Measurements from ENCODE around the gene CPED1.
"Not testable (repeated sequence)": the region's sequence is repeated elsewhere in the genome, so short reads cannot be mapped to it uniquely, and the experiment has no call there.

The CPED1 gene

GRCh38 chr7:121061677-121062582 lies 73.4 kb downstream of the CPED1 start:
- Histone ChIP-seq H3K27ac (ENCODE audit: low read depth in 2 of 2, low read length in 2 of 2) (no peak overlapping the region), H3K4me3 (ENCODE audit: low read length in 2 of 2) (no peak overlapping the region), H3K27me3 (ENCODE audit: control insufficient read depth in 2 of 2, insufficient read depth in 2 of 2, low read length in 2 of 2) (no peaks in the 10 kb centered on the region)

DNA sequence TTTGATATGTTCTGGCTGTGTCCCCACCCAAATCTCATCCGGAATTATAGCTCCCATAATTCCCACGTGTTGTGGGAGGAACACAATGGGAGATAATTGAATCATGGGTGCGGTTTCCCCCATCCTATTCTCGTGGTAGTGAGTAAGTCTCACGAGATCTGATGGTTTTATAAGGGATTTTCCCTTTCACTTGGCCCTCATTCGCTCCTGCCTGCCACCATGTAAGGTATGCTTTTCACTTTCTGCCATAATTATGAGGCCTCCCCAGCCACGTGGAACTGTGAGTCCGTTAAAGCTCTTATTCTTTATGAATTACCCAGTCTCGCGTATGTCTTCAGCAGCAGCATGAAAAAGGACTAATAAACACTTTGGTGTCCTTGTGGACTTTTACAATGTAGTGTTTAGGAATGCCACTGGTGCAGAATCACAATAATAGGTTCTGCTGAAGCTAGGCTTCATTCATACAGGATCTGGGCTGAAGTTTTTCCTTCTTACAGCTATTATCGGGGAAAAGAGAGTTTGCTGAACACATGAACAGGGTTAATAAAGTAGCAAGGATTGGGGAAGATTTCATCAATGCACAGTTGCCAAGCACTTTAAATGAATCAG lies 74.3 kb downstream of the CPED1 start:
- Histone ChIP-seq H3K27me3 (ENCODE audit: control insufficient read depth in 2 of 2, insufficient read depth in 2 of 2, low read length in 2 of 2) (no peaks in the 10 kb centered on the region), H3K9ac (ENCODE audit: low read depth in 1 of 2, low read length in 2 of 2) (no peak overlapping the region), H3K4me1 (ENCODE audit: control insufficient read depth in 2 of 2, insufficient read depth in 2 of 2, low read length in 2 of 2) (no peaks in the 10 kb centered on the region), H3K4me3 (ENCODE audit: low read length in 2 of 2) (no peak overlapping the region), H3K36me3 (ENCODE audit: control insufficient read depth in 2 of 2, insufficient read depth in 2 of 2, low read length in 2 of 2) (no peaks in the 10 kb centered on the region), H3K9me3 (ENCODE audit: control insufficient read depth in 2 of 2, low read length in 2 of 2) (no peaks in the 10 kb centered on the region), H3K27ac (ENCODE audit: low read depth in 2 of 2, low read length in 2 of 2) (no peak overlapping the region)

More at GRCh38 chr7:121061677-121062582, 73.4 kb downstream of the CPED1 start:
- Histone ChIP-seq H3K9ac (ENCODE audit: low read depth in 1 of 2, low read length in 2 of 2) (no peak overlapping the region), H3K4me1 (ENCODE audit: control insufficient read depth in 2 of 2, insufficient read depth in 2 of 2, low read length in 2 of 2) (no peaks in the 10 kb centered on the region), H3K9me3 (ENCODE audit: control insufficient read depth in 2 of 2, low read length in 2 of 2) (no peaks in the 10 kb centered on the region), H3K36me3 (ENCODE audit: control insufficient read depth in 2 of 2, insufficient read depth in 2 of 2, low read length in 2 of 2) (no peaks in the 10 kb centered on the region)

DNA sequence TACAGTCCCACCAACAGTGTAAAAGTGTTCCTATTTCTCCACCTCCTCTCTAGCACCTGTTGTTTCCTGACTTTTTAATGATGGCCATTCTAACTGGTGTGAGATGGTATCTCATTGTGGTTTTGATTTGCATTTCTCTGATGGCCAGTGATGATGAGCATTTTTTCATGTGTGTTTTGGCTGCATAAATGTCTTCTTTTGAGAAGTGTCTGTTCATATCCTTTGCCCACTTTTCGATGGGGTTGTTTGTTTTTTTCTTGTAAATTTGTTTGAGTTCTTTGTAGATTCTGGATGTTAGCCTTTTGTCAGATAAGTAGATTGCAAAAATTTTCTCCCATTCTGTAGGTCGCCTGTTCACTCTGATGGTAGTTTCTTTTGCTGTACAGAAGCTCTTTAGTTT lies 79.2 kb downstream of the CPED1 start:
- H3K4me1 ChIP-seq (ENCODE audit: control insufficient read depth in 2 of 2, insufficient read depth in 2 of 2, low read length in 2 of 2); H3K27me3 ChIP-seq (ENCODE audit: control insufficient read depth in 2 of 2, insufficient read depth in 2 of 2, low read length in 2 of 2); H3K9ac ChIP-seq (ENCODE audit: low read depth in 1 of 2, low read length in 2 of 2); H3K36me3 ChIP-seq (ENCODE audit: control insufficient read depth in 2 of 2, insufficient read depth in 2 of 2, low read length in 2 of 2); H3K9me3 ChIP-seq (ENCODE audit: control insufficient read depth in 2 of 2, low read length in 2 of 2); H3K4me3 ChIP-seq (ENCODE audit: low read length in 2 of 2); H3K27ac ChIP-seq (ENCODE audit: low read depth in 2 of 2, low read length in 2 of 2): not testable (repeated sequence)

DNA sequence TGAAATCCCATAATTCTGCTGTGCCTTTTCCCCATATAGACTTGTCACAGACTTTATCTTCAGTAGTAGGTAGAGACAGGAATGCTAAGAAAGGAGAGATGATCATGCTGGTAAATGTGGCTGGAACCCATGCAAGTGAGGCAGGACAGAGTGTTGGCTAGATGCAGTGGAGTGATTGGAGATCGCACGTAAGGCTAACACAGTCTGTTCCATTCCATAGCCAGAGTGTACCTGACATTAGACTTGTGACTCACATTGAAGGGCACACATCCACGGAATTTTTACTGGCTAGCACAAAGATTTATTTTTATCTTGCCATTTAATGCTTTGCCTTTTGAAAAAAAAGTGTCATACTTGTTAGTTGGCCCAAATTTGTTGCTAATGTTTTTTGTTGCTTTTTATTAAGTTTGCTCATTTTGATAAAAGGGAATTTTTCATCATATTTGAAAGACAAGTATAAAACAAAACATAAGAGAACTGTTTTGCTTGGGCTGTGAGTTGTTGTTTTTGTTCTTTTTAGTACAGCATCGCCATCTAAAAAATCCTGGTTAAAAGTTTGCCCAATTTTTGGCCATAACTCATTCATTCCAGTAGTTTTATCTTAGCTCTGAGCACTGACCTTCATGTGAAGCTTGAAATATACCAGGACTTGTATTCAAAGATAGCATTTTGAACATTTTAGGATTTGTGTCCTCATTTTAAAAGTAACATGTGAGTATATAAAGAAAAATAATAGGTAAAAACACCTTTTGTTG lies 81.0 kb downstream of the CPED1 start:
- Histone ChIP-seq H3K9me3 (ENCODE audit: control insufficient read depth in 2 of 2, low read length in 2 of 2) (no peaks in the 10 kb centered on the region), H3K27me3 (ENCODE audit: control insufficient read depth in 2 of 2, insufficient read depth in 2 of 2, low read length in 2 of 2) (no peaks in the 10 kb centered on the region), H3K4me1 (ENCODE audit: control insufficient read depth in 2 of 2, insufficient read depth in 2 of 2, low read length in 2 of 2) (no peaks in the 10 kb centered on the region), H3K36me3 (ENCODE audit: control insufficient read depth in 2 of 2, insufficient read depth in 2 of 2, low read length in 2 of 2) (no peaks in the 10 kb centered on the region), H3K27ac (ENCODE audit: low read depth in 2 of 2, low read length in 2 of 2) (no peak overlapping the region), H3K4me3 (ENCODE audit: low read length in 2 of 2) (no peak overlapping the region), H3K9ac (ENCODE audit: low read depth in 1 of 2, low read length in 2 of 2) (no peak overlapping the region)

GRCh38 chr7:121071132-121071531 lies 82.6 kb downstream of the CPED1 start:
- Histone ChIP-seq H3K36me3 (ENCODE audit: control insufficient read depth in 2 of 2, insufficient read depth in 2 of 2, low read length in 2 of 2) (no peaks in the 10 kb centered on the region), H3K4me3 (ENCODE audit: low read length in 2 of 2) (no peak overlapping the region), H3K27ac (ENCODE audit: low read depth in 2 of 2, low read length in 2 of 2) (no peak overlapping the region), H3K4me1 (ENCODE audit: control insufficient read depth in 2 of 2, insufficient read depth in 2 of 2, low read length in 2 of 2) (no peaks in the 10 kb centered on the region), H3K9me3 (ENCODE audit: control insufficient read depth in 2 of 2, low read length in 2 of 2) (no peaks in the 10 kb centered on the region), H3K9ac (ENCODE audit: low read depth in 1 of 2, low read length in 2 of 2) (no peak overlapping the region), H3K27me3 (ENCODE audit: control insufficient read depth in 2 of 2, insufficient read depth in 2 of 2, low read length in 2 of 2) (no peaks in the 10 kb centered on the region)

DNA sequence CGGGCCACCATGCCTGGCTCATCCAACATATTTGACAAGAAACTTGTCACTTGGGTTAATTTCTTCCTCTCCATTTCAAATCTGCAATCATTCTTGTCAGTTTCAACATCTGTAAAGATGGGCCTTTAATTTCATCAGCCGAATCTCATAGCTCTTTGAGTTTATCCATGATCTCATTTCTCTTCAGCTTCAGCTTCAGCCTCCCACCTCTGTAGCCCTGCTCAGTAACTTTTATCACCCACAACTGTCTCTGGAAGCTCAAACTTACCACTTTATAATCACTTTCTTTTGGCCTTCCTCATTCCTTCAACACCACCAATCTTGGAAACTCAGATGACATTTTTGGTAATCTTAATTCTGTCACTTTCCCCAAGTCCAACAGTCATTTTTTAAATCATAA lies 83.2 kb downstream of the CPED1 start:
- Histone ChIP-seq H3K4me1 (ENCODE audit: control insufficient read depth in 2 of 2, insufficient read depth in 2 of 2, low read length in 2 of 2) (no peaks in the 10 kb centered on the region), H3K36me3 (ENCODE audit: control insufficient read depth in 2 of 2, insufficient read depth in 2 of 2, low read length in 2 of 2) (no peaks in the 10 kb centered on the region), H3K9ac (ENCODE audit: low read depth in 1 of 2, low read length in 2 of 2) (no peak overlapping the region), H3K4me3 (ENCODE audit: low read length in 2 of 2) (no peak overlapping the region), H3K27me3 (ENCODE audit: control insufficient read depth in 2 of 2, insufficient read depth in 2 of 2, low read length in 2 of 2) (no peaks in the 10 kb centered on the region), H3K9me3 (ENCODE audit: control insufficient read depth in 2 of 2, low read length in 2 of 2) (no peaks in the 10 kb centered on the region), H3K27ac (ENCODE audit: low read depth in 2 of 2, low read length in 2 of 2) (no peak overlapping the region)

GRCh38 chr7:121072826-121073225 lies 84.3 kb downstream of the CPED1 start:
- no peaks in the 10 kb centered on the region for H3K36me3 ChIP-seq (ENCODE audit: control insufficient read depth in 2 of 2, insufficient read depth in 2 of 2, low read length in 2 of 2)
- no peak overlapping the region for H3K27ac ChIP-seq (ENCODE audit: low read depth in 2 of 2, low read length in 2 of 2)
- no peaks in the 10 kb centered on the region for H3K4me1 ChIP-seq (ENCODE audit: control insufficient read depth in 2 of 2, insufficient read depth in 2 of 2, low read length in 2 of 2)
- H3K27me3 ChIP-seq (ENCODE audit: control insufficient read depth in 2 of 2, insufficient read depth in 2 of 2, low read length in 2 of 2): no peaks in the 10 kb centered on the region
- H3K9ac ChIP-seq (ENCODE audit: low read depth in 1 of 2, low read length in 2 of 2): no peak overlapping the region
- H3K9me3 ChIP-seq (ENCODE audit: control insufficient read depth in 2 of 2, low read length in 2 of 2): no peaks in the 10 kb centered on the region
- H3K4me3 ChIP-seq (ENCODE audit: low read length in 2 of 2): no peak overlapping the region

- no peaks in the 10 kb centered on the region for H3K27me3 ChIP-seq (ENCODE audit: control insufficient read depth in 2 of 2, insufficient read depth in 2 of 2, low read length in 2 of 2)
- no peaks in the 10 kb centered on the region for H3K4me1 ChIP-seq (ENCODE audit: control insufficient read depth in 2 of 2, insufficient read depth in 2 of 2, low read length in 2 of 2)
These were observed 85.1 kb downstream of the CPED1 start for GRCh38 chr7:121073463-121074099.

DNA sequence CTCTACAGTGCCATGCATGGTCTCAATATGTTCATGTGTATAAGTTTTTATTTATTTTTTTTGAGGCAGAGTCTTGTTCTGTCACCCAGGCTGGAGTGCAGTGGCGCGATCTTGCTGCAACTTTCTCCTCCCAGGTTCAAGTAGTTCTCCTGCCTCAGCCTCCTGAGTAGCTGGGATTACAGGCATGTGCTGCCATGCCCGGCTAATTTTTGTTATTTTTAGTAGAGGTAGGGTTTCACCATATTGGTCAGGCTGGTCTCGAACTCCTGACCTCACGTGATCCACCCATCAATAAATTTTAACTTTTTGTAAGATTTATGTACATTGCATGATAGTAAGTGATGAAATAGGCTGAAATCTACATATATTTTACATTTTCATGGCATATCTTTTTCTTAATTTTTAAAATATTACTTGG lies 86.9 kb downstream of the CPED1 start:
- H3K9ac ChIP-seq (ENCODE audit: low read depth in 1 of 2, low read length in 2 of 2); H3K4me1 ChIP-seq (ENCODE audit: control insufficient read depth in 2 of 2, insufficient read depth in 2 of 2, low read length in 2 of 2); H3K36me3 ChIP-seq (ENCODE audit: control insufficient read depth in 2 of 2, insufficient read depth in 2 of 2, low read length in 2 of 2); H3K27ac ChIP-seq (ENCODE audit: low read depth in 2 of 2, low read length in 2 of 2); H3K27me3 ChIP-seq (ENCODE audit: control insufficient read depth in 2 of 2, insufficient read depth in 2 of 2, low read length in 2 of 2); H3K9me3 ChIP-seq (ENCODE audit: control insufficient read depth in 2 of 2, low read length in 2 of 2); H3K4me3 ChIP-seq (ENCODE audit: low read length in 2 of 2): not testable (repeated sequence)

More at GRCh38 chr7:121073463-121074099, 85.1 kb downstream of the CPED1 start:
- no peak overlapping the region for H3K27ac ChIP-seq (ENCODE audit: low read depth in 2 of 2, low read length in 2 of 2)
- H3K4me3 ChIP-seq (ENCODE audit: low read length in 2 of 2): no peak overlapping the region
- no peaks in the 10 kb centered on the region for H3K9me3 ChIP-seq (ENCODE audit: control insufficient read depth in 2 of 2, low read length in 2 of 2)
- no peak overlapping the region for H3K9ac ChIP-seq (ENCODE audit: low read depth in 1 of 2, low read length in 2 of 2)
- H3K36me3 ChIP-seq (ENCODE audit: control insufficient read depth in 2 of 2, insufficient read depth in 2 of 2, low read length in 2 of 2): no peaks in the 10 kb centered on the region

DNA sequence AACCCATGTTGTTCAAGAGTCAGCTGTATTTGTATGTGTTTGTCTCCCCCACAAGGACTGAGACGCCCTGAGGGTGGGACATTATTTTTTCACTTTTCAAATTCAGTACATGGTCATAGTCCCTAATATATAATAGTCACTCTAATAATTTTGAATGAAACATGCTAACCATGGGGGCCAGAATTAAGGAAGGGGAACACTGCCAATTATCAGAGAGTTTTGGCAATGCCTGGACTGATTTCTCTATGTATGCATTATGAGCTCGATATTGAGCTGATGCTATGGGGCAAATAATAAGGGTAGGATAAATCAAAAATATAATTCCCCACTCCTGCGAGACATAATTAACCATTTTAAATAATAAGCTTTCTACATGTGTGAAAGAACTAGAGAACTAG lies 87.4 kb downstream of the CPED1 start:
- no peak overlapping the region for H3K9ac ChIP-seq (ENCODE audit: low read depth in 1 of 2, low read length in 2 of 2)
- H3K36me3 ChIP-seq (ENCODE audit: control insufficient read depth in 2 of 2, insufficient read depth in 2 of 2, low read length in 2 of 2): no peaks in the 10 kb centered on the region
- H3K4me1 ChIP-seq (ENCODE audit: control insufficient read depth in 2 of 2, insufficient read depth in 2 of 2, low read length in 2 of 2): no peaks in the 10 kb centered on the region
- no peaks in the 10 kb centered on the region for H3K9me3 ChIP-seq (ENCODE audit: control insufficient read depth in 2 of 2, low read length in 2 of 2)
- no peaks in the 10 kb centered on the region for H3K27me3 ChIP-seq (ENCODE audit: control insufficient read depth in 2 of 2, insufficient read depth in 2 of 2, low read length in 2 of 2)
- no peak overlapping the region for H3K27ac ChIP-seq (ENCODE audit: low read depth in 2 of 2, low read length in 2 of 2)
- H3K4me3 ChIP-seq (ENCODE audit: low read length in 2 of 2): no peak overlapping the region
